ENCODE measurements around the gene PAPSS2. TPM values are rescaled to one million over a fixed set of nuclear protein-coding genes. Genes with fewer than 3 reads are reported as not detected.

PAPSS2 gene
- total RNA-seq, 1 experiment from 2014 or later: 9.9 TPM

DNA sequence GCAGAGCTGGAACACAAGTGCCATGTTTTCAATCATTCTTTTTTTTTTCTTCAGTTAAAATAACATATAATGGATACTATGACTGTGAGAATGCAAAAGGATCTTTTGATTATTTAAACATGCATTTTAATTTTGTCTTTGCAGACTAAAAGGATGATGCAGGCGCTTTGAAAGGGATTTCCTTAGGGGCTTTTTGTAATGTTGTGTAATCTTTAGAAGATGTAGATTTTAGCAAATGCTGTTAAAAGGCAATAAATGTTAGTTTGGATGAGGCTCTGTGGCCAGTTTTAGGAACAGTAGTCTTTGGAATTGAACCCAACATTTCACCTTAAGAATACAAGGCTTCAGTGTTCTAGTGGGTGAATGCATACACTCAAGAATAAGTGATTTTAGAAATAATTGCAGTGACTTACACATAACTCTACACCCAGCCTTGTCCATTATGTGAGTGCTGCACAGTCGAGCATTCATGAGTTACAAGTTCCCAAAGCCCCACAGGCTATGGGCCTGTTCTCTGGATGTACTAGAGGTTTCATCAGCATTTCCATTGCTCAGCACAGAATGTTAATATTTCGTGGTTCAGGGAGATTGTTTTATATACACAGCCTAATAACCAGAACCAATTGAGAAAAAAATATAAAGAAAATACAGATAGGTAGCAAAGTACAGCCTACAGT, 11.6 kb downstream of the PAPSS2 start:
- no peak for DNase-seq (ENCODE audit: low read depth)

- DNase-seq (ENCODE audit: low read depth): no peak
These were observed 12.9 kb downstream of the PAPSS2 start for GRCh38 chr10:87672551-87672950.

DNA sequence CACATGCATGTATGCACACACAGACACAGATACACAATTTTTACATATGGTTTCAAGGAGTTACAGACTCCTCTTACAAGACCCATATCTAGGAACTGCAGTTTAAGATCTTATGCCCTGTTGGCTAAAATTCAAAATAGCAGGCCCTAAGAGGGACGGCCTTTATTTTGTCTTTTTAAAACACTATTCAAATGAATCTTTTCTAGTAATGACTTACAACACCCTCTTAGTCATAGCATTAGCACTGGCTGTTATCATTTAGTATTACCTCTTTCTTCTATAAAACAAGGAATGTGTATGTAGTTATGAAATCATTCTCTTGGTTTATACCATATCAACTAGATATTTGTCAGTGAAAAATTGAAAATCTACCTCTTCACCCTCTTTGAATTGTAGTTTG, 15.3 kb downstream of the PAPSS2 start:
- DNase-seq (ENCODE audit: low read depth): no peak

DNA sequence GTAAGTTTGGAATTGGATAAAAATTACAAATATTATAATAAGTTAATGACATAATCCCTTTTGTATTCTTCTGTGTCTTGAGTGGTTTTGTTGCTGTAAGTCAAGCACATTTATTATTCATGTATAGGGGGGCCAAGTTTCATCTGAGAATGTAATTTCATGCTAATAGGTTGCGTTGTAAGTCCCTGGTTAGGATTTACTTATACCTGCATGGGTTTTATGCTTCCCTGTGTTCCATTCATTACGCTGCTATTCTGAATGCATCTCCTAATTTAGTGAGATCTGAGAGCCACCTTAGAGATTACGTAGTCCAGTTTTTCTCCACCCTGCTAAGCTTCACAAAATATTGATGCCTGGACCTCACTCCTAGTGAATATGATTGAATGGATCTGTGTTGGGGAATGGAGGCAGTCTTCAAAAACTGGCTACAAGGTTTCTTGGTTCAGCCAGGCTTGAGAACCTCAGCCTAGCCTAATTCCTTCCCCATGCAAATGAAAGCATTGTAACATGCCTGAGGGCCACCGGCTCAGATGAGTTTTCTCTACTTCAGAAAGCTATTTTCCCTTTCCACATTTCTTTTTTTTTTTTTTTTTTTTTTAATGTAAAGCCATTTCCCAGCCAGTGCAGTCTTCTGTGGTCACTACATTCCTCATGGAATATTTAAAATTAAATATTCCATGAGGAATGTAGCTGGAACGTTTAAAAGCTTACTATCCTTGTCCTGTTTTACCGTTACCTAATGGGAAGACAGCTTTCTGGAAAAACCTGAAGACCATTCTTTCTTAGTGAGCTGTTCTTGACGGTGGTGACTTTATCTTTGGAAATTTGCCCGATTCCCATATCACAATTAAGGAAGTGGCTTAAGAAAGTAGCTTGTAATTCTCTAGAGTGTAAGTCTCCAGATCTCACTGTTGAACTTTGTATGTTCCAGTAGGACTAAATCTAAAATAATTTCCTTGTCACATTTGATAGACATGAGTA, 16.0 kb downstream of the PAPSS2 start:
- peak; percentile 45 for DNase-seq (ENCODE audit: low read depth)

GRCh38 chr10:87677595-87677994, 17.9 kb downstream of the PAPSS2 start:
- DNase-seq (ENCODE audit: low read depth): no peak

DNA sequence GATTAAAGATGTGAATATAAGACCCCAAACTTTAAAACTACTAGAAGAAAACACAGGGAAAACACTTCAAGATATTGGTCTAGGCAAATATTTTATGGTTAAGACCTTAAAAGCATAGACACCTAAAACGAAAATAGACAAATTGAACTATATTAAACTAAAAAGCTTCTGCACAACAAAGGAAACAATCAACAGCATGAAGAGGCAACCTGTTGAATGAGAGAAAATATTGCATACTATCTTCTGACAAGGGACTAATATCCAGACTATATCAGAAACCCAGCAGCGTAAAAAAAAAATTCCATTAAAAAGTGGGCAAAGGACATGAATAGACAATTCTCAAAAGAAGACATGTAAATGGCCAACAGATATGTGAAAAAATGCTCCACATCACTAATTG, 18.6 kb downstream of the PAPSS2 start:
- no peak for DNase-seq (ENCODE audit: low read depth)

DNA sequence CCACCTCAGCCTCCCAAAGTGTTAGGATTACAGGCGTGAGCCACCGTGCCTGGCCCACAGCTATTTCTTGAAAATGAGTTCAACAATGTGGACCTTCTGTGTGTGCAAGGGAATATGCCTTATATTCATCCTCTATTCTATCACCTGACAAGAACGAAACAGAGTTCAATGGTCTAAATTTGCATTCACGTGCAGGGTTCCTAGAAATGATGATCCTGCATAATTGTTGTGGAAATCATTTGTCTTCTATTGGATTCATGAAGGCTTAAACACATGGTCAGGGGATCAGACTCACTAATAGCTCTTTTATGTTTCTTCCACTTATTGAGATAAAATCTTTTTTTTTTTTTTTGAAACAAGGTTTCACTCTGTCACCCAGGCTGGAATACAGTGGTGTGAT, 23.7 kb downstream of the PAPSS2 start:
- DNase-seq (ENCODE audit: low read depth): no peak

DNA sequence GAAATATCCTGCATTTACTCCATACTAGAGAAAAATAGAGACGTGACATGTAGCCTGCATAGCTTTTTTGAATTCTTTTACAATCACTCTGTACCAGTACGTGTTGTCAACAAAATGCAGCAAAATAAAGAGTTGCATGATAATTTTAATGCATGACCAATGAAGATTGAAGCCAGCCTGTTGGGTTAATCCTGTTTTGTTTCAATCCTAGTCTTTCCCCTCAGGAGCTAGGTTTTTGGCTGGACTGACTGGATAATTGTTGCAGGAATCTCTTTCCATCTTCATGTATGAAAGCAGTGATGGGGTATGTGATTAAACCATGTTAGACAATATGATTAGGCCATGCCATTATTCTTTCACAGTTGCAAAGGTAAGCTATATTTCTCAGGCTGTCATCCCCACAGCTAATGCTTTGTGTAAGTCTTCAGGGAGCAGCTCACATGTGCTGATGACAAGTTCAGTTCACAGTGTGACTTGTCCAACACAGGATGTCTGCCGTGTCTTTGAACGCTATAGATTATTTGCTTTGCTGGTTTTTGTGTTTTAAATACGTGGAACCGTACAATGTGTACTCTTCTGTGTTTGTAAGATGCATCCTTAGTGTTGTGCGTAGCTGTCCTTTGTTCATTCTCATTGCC, 24.4 kb downstream of the PAPSS2 start:
- DNase-seq (ENCODE audit: low read depth): no peak

DNA sequence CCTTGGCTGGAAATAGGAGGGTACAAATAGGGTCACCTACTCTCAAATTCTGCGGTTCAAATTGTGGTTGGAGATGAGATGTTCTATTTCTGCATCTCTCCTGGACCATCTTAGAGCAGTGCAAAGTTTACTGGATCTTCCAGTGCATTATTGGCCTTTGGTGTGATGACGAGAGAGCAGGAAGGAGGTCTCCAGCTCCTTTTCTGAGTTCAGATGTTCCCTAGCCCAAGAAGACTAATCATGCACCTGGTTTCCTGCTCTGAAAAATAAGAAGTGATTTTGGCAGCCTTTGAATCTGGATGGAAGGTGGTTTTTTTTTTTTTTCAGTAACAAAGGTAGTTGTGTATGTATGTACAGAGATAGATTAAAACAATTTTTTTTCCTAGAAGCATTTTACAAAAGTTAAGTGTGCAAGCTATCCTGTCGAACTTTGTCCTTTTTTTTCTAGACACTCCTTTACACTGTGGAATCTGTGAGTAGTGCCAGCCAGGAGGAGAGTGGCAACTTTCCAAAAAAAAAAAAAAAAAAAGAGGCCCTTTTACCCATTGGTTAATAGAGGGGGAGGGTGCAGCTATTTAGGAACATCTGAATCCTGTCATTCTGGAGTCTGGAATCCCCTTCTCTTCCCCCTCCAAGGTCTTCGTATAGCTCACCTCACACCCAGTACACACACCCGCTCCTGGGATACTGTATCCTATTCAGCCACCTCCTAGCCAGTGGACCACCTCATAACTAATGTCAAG, 26.3 kb downstream of the PAPSS2 start:
- no peak for DNase-seq (ENCODE audit: low read depth)

DNA sequence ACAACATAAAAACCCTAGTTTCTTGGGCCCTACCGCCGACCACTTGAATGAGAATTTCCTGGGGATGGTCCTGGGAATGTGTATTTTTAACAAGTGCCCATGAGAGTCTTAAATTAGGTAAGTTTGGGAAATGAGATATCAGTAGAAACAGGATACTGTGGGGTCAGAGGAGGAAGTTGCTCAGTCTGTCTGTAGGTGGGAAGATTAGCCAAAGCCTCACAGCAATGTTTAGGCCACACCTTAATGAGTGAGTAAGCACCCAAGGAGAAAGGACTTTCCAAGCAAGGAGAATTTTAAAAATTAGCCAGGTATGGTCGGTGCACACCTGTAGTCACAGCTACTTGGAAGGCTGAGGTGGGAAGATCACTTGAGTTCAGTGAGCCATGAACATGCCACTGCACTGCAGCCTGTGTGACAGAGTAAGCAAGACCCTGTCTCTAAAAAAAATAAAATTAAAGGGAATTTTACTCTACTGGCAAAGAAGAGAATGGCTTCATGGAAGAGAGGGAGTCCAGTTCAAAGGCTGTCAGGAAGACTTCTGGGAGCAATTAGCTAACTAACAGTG, 31.9 kb downstream of the PAPSS2 start:
- DNase-seq (ENCODE audit: low read depth): peak; percentile 4

GRCh38 chr10:87692956-87693484, 33.3 kb downstream of the PAPSS2 start:
- DNase-seq (ENCODE audit: low read depth): no peak

- no peak for DNase-seq (ENCODE audit: low read depth)
These were observed 34.5 kb downstream of the PAPSS2 start for GRCh38 chr10:87694011-87694794.

- DNase-seq (ENCODE audit: low read depth): no peak
These were observed 35.4 kb downstream of the PAPSS2 start for GRCh38 chr10:87695074-87695473.

DNA sequence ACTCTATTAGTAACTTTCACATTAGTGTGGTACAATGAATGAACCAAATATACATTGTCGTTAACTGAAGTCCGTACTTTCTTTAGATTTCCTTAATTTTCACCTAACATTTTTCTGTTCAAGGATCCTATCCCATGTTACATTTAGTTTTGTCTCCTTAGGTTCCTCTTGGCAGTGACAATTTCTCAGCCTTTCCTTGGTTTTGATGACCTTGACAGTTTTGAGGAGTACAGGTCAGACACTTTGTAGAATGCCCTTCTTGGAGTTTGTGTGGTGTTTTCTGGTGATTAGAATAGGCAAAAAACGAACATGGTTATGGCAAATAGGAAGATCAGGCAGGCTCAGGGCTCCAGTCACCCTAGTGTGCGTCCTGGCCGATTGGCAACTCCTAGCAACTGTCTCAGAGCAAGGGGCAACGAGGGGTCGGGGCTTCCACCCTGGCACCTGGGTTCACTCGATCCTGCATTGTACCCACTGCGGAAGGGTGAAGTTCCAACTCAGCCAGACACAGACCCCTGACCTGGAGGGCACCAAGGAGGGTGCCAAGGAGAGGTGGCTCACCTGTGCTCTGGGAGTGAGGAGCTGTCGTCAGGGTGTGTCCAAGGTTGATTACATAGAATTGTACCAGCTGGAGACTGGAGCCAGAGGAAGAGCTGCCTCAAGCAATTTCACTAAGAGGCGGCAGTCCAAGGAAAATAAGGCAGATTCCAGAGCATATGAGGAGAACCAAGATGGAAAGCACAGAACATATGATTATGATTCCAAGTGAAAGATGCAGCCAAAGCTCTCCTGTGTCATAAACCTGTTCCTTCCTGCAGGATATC, 37.5 kb downstream of the PAPSS2 start:
- no peak for DNase-seq (ENCODE audit: low read depth)

DNA sequence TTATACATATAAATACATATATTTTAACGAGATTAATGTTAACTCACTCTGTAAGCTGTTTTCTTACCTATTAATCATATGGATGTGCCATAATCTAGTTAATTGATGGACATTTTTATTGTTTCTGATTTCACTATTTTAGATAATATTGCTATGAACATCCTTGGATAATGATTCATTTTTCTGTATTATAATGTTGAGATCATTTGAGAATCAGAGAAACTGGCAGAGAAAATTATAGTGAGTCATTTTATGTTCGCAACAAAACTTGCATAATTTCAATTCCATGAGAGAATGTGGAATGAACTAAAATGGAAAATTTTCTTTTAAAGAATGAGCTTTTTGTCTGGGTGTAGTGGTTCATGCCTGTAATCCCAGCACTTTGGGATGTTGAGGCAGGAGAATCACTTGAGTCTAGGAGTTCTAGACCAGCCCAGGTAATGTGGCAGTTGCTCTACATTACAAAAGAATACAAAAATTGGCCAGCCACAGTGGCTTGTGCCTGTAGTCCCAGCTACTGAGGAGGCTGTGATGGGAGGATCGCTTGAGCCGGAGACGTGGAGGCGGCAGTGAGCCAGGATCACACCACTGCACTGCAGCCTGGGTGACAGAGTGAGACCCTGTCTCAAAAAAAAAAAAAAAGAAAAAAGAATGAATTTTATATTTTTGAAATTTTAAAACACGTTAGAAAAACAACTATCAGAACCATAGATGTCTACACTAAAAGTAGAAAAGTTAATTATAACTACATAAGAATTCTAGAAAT, 40.5 kb downstream of the PAPSS2 start:
- no peak for DNase-seq (ENCODE audit: low read depth)

GRCh38 chr10:87702260-87702972, 42.7 kb downstream of the PAPSS2 start:
- no peak for DNase-seq (ENCODE audit: low read depth)

GRCh38 chr10:87702973-87703294, 43.3 kb downstream of the PAPSS2 start:
- no peak for DNase-seq (ENCODE audit: low read depth)

GRCh38 chr10:87703771-87704170, 44.1 kb downstream of the PAPSS2 start:
- no peak for DNase-seq (ENCODE audit: low read depth)
